Measurements from ENCODE around the gene ITGA1. TPM values are rescaled to one million over a fixed set of nuclear protein-coding genes. Genes with fewer than 3 reads are reported as not detected.

The ITGA1 gene
- total RNA-seq, 1 donor from 2014 or later, result 9.1 TPM

DNA sequence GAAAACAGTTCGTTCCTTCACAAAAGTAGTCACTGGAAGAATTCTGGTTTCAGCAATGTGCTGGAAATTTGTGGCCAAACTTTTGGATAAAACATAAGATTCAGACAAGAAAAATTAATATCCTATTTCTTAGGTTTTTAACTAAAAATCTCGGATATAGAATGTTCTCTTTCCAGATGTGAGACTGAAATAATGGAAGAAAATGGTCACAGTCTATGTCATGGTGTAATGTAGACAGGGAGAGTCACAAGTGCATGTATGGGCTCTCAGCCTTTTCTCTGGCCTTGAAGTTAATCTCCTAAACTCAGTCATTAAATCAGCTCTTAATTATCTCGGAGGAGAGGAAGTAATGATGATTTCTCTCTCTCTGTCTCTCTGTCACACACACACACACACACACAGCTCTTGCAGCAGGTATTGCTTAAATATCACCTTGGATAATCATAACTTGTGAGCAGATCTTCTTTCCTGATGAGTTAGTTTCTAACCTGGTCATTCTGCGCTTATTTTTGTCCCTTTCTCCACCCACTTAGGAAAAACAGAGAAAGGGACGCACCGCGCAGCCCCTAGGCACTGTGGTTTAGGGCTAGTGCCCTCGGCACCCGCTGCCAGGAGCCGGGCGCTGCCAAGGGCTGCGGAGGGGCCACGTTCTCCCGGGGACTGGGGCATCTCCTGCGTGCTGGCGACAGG, 200.8 kb downstream of the ITGA1 start:
- Mint-ChIP-seq H3K9me3 (peaks cover 9% of the 10 kb centered on the region), H3K36me3 (no peaks in the 10 kb centered on the region), H3K4me1 (peaks cover 20% of the 10 kb centered on the region), H3K27ac (no peak overlapping the region), H3K4me3 (peak overlapping the region; percentile 66), H3K27me3 (ENCODE audit: low read depth) (peaks cover 30% of the 10 kb centered on the region)
- DNase-seq (ENCODE audit: low spot score in 2 of 2, unreplicated experiment in 2 of 2), result no peak
- TF ChIP-seq, protein P1, sequence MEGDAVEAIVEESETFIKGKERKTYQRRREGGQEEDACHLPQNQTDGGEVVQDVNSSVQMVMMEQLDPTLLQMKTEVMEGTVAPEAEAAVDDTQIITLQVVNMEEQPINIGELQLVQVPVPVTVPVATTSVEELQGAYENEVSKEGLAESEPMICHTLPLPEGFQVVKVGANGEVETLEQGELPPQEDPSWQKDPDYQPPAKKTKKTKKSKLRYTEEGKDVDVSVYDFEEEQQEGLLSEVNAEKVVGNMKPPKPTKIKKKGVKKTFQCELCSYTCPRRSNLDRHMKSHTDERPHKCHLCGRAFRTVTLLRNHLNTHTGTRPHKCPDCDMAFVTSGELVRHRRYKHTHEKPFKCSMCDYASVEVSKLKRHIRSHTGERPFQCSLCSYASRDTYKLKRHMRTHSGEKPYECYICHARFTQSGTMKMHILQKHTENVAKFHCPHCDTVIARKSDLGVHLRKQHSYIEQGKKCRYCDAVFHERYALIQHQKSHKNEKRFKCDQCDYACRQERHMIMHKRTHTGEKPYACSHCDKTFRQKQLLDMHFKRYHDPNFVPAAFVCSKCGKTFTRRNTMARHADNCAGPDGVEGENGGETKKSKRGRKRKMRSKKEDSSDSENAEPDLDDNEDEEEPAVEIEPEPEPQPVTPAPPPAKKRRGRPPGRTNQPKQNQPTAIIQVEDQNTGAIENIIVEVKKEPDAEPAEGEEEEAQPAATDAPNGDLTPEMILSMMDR (IDR thresholded peaks at IDR 0.05; ENCODE audit: unreplicated experiment), result no peak

DNA sequence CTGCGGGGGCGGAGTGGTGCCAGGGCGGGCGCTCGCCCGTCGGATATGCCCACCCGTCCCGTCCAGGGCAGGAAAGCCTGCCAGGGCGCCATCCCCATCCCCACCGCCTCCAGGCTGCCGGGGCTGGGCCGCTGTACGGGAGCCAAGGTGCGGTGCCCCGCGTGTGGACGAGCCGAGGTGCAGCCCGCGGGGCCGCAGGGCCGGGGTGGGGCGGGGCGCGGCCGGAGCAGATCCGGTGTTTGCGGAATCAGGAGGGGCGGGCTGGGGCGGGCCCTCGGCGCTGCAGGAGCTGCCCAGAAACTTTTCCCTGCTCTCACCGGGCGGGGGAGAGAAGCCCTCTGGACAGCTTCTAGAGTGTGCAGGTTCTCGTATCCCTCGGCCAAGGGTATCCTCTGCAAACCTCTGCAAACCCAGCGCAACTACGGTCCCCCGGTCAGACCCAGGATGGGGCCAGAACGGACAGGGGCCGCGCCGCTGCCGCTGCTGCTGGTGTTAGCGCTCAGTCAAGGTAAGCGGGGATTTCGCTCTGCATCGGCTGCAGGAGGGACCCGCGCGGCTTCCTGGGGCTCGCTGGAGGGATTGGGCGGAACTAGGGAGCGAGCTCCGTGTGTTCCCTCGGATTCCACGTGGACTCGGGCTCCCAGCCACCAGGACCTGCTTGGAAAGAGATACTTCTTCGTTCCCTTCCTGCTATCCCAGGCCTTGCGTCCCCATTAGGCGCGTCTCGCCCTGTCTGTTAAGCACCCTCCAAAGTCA, 201.5 kb downstream of the ITGA1 start, which contains the start of gene ITGA2:
Gene ITGA2 (plus strand): TSS at position 328 of the 756 bp plus-strand sequence. CDS start 117 bp downstream, at position 445.
- Mint-ChIP-seq H3K27ac (no peak within 1 kb of the TSS), H3K9me3 (peaks cover 9% of the 10 kb centered on the region), H3K4me1 (peaks cover 20% of the 10 kb centered on the region), H3K27me3 (ENCODE audit: low read depth) (peaks cover 30% of the 10 kb centered on the region), H3K36me3 (no peaks in the 10 kb centered on the region), H3K4me3 (peak within 1 kb of the TSS; percentile 73)
- TF ChIP-seq, protein P1 (IDR thresholded peaks at IDR 0.05; ENCODE audit: unreplicated experiment), result no peak
- DNase-seq (ENCODE audit: low spot score in 2 of 2, unreplicated experiment in 2 of 2), result peak; percentile 34 to 64

DNA sequence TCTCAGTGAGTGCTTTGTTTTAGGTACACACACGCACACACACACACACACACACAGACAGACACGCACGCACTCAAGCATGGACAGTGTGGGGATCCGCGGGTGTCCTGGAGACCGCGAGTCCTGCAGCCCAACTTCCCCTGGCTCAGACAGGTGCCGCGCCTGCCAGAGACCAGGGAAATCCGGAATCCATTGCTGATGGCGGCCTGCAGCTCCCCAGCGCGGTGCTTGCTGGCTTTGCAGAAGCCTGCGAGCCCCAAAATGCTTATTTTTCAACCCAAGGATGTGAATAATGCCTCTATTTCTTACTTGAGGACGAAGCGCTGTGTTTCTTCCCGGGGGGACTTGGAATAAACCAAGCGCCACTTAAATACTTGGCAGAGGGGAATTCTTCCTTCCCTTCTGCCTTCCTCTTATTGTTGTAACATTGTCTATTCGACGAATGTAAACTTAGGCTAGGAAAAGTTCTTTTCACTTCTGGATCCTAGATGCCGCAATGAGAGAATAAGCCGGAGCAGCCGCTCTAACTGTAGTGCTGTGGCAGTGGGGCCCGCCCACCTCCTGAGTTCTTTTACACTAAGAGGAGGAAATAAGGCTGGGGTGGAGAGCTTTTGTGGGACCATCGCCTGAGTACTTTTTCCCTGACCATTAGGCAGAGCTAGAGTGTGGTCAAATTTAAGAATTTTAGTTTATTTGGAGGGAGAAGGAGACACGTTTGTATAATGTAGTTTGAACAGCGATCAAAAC, 202.2 kb downstream of the ITGA1 start:
- H3K27me3 Mint-ChIP-seq (ENCODE audit: low read depth), result peaks cover 30% of the 10 kb centered on the region
- no peak overlapping the region for H3K27ac Mint-ChIP-seq
- peak overlapping the region; percentile 73 for H3K4me3 Mint-ChIP-seq
- TF ChIP-seq, protein P1 (IDR thresholded peaks at IDR 0.05; ENCODE audit: unreplicated experiment), result no peak
- peaks cover 9% of the 10 kb centered on the region for H3K9me3 Mint-ChIP-seq
- no peaks in the 10 kb centered on the region for H3K36me3 Mint-ChIP-seq
- peaks cover 20% of the 10 kb centered on the region for H3K4me1 Mint-ChIP-seq
- peak in 1 of 2 experiments; percentile 56 for DNase-seq (ENCODE audit: low spot score in 2 of 2, unreplicated experiment in 2 of 2)

DNA sequence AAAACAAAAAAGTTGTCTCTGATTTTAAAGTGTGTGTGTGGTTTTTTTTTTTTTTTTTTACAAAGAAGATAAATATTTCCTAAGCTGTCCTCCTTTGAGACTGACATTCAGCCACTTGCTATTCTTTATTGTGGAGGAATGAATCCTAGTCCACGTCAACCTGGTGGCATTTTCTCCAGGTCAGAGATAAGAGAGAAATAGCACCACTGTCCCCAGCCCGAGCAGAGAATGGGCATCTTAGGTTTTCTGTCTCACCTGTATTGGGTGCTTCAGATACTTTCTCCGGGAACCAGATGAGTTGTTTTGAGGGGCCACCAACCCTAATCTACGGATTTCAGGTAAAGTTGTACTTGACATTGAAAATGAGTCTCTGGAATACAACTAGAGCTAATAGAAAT, 202.8 kb downstream of the ITGA1 start:
- Mint-ChIP-seq H3K4me3 (no peak overlapping the region), H3K27ac (no peak overlapping the region), H3K4me1 (peaks cover 20% of the 10 kb centered on the region), H3K36me3 (no peaks in the 10 kb centered on the region), H3K27me3 (ENCODE audit: low read depth) (peaks cover 30% of the 10 kb centered on the region), H3K9me3 (peaks cover 9% of the 10 kb centered on the region)
- TF ChIP-seq, protein P1 (IDR thresholded peaks at IDR 0.05; ENCODE audit: unreplicated experiment), result no peak
- DNase-seq (ENCODE audit: low spot score in 2 of 2, unreplicated experiment in 2 of 2), result no peak

DNA sequence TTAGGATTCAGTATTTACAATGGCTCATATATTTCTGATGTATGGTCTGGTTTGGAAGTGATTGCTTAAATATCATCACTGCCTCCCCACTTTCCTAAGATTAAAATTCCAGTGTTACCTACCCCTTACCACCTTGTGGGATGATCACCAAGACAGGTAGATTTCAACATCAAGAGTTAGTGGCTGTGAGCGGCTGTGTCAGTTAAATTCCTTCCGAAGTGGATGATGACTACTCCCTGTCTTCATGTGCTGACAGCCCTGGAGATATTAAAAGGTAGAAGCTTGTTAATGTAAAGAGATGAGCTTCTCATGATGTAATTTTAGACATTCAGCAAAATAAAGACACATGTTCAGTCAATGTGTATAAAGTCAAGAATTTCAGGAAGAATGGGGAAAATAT, 205.7 kb downstream of the ITGA1 start:
- Mint-ChIP-seq H3K27ac (no peak overlapping the region), H3K36me3 (no peaks in the 10 kb centered on the region), H3K4me3 (no peak overlapping the region), H3K4me1 (peaks cover 20% of the 10 kb centered on the region), H3K27me3 (ENCODE audit: low read depth) (peaks cover 14% of the 10 kb centered on the region), H3K9me3 (no peaks in the 10 kb centered on the region)
- no peak for DNase-seq (ENCODE audit: low spot score in 2 of 2, unreplicated experiment in 2 of 2)
- TF ChIP-seq, protein P1 (IDR thresholded peaks at IDR 0.05; ENCODE audit: unreplicated experiment), result no peak
